IPS DF 19.7 (cell line): ENCODE results near the gene ZBTB17.

Experiments used
- DNase-seq: peaks from one replicate; pipeline ENCODE4 v3.0.0-alpha.2; 2013; ENCODE audit warnings: low read depth, low spot score

Gene ZBTB17

DNA sequence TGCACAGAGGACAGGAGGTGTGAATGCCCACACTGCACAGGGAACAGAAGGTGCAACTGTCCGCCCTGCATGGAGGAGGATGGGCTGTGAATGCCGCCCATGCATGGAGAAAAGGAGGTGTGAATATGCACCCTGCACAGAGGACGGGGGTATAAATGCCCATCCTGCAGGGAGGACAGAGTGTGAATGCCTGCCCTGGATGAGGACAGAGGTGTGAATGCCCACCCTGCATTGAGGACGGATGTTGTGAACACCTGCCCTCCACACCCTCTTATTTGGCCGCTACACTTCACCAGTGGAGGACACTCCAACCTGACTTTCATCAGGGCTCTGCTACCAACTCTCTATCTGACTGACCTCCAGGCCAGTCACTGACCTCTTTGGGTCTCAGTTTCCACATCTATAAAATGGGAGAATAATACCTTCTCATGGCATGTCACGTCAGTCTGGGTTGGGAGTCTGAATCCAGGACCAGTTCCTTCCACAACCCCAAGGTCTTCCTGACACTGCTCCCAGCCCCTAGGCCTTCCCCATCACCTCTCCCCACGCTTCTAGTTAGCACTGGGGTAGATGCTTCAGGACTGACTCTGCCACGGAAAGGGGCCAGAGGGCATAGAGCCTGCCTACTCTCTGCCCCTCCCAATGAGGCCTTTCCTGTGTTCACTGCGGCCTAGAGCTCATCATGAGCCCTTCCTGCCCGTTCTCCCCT is 28.4 kb downstream of the ZBTB17 start:
- no peak for DNase-seq

GRCh38 chr1:15946571-15947381 is 29.1 kb downstream of the ZBTB17 start:
- DNase-seq, result no peak

DNA sequence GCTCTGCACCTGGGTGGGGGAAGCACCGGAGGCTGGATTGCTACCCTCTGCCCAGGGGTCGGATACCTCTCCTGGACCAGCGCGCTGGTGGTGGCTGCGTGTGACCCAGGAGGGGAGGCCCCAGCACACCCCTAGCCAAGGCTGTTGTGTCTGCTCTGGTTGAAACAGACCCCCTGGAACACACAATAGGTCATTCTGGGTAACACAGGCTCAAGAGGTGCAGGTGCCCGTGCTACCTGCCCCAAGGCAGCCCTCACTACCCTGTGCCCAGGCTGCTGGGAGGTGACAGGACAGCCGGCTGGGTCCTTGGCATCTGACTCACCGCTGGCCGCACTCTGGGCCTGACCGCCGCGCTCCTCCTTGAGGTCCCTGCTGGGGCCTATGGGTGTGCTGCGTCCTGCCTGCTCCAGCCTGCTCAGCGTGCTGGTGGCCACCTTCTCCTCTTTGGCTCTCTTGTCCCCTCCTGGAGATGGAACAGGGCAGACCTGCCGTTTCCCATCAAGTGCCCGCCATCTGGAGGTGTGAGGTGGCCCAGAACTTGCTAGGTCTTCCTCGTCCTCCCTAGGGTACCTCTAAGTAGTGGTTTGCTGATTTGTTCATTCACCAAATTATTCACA is 30.0 kb downstream of the ZBTB17 start:
- DNase-seq, result no peak

DNA sequence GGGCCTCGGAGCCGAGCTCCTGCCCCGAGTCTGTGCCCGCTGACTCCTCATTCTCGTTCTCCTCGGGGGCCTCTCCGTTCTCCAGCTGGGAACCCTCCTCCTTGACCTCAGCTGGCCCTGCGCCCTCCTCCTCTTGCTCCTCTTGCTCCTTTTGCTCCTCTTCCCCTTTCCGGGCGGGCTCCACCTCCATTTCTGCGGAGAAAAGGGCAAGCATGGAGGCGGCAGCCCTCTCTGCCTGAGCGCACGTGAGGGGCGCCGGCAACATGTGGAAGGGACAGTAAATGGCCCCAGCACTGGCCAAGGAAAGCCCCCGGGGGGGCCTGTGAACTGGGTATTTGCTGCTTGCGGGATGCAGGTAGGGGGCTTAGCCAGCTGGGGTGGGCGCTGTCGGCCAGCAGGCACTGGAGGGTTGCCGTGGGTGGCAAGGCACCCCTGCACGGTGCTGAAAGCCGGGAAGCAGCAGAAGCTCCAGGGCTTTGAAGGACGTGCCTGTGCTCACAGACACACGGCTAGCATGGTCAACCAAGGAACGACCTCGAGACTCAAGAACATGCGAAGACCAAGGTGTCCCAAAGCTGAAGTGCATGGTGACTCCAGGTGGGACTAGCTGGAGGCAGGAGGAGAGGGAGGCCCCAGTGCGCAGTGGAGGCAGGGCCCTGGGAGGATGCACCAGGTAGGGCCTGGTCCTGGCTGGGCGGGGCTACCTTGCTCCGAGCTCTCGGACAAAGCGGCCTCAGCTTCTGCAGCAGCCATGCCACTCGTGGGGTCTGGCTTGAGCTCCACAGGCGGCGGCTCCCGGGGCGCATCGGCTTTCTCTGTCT is 30.7 kb downstream of the ZBTB17 start:
- DNase-seq, result no peak

DNA sequence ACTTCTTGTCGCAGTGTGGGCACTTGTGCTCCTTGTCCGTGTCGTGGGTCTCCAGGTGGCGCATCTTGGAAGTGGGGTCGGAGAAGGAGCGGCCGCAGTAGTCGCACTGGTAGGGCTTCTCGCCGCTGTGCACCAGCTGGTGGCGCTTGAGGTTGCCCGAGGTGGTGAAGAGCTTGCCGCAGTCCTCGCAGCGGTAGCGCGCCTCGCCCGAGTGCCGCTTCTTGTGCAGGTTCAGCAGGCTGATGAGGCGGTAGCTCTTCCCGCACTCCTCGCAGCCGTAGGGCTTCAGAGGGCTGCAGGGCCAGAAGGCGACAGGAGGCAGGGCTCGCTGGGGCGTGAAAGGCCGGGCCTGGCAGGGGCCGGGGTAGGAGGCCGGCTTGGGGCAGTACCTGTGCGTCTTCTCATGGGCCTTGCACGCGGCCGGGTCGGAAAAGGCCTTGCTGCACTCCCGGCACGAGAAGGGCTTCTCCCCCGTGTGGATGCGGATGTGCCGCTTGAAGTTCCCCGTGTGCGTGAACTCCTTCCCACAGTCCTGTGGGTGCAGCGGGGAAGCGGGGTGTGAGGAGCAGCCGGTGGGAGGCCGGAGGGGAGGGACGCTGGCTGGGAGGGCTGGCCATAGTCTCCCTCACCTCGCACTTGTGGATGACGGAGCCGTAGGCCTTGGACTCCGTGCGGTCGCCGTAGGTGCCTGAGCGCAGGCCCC is 31.4 kb downstream of the ZBTB17 start:
- no peak for DNase-seq

GRCh38 chr1:15943992-15944307 is 32.0 kb downstream of the ZBTB17 start:
- no peak for DNase-seq

- DNase-seq, result no peak
Measured at GRCh38 chr1:15943328-15943991, 32.4 kb downstream of the ZBTB17 start.

GRCh38 chr1:15942661-15943327 is 33.1 kb downstream of the ZBTB17 start:
- DNase-seq, result no peak

GRCh38 chr1:15941899-15942660 is 33.8 kb downstream of the ZBTB17 start:
- no peak for DNase-seq

DNA sequence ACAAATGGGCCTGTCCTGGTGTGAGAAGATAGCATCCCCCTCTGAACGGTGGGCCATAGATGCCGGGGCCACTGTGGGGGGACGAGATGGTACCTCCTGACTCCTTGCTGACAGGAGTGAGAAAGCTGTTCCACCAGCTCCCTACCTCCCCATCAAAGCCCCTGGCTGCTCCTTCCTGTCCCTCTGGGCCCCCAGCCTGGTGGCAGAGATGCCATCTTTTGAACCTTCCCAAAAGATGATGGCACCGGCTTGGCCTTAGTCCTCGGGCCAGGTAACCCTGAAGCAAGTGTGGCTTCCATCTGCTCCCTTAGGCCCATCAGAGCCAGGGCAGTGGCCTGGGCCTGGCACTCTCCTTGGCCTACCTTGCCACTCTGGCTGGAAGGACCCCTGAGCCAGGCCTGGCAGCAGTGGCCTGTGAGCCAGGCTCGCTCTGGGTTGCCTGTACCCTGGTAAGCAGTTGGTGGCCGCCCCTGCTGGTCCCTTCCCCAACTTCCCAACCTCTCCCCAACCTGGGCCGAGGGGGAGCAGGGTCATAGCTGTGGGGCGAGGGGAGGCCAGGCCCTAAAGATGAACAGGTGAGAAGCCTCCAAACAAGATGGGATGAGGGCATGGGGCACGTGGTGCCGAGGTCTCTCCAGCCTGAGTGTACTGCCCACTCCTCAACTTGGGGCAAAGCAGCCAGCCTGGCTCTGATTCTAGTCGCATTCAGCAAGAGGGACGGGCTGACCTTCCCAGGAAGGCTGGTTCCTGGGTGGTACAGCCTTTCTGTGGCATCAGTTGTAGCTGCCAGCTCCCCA is 34.7 kb downstream of the ZBTB17 start:
- no peak for DNase-seq

DNA sequence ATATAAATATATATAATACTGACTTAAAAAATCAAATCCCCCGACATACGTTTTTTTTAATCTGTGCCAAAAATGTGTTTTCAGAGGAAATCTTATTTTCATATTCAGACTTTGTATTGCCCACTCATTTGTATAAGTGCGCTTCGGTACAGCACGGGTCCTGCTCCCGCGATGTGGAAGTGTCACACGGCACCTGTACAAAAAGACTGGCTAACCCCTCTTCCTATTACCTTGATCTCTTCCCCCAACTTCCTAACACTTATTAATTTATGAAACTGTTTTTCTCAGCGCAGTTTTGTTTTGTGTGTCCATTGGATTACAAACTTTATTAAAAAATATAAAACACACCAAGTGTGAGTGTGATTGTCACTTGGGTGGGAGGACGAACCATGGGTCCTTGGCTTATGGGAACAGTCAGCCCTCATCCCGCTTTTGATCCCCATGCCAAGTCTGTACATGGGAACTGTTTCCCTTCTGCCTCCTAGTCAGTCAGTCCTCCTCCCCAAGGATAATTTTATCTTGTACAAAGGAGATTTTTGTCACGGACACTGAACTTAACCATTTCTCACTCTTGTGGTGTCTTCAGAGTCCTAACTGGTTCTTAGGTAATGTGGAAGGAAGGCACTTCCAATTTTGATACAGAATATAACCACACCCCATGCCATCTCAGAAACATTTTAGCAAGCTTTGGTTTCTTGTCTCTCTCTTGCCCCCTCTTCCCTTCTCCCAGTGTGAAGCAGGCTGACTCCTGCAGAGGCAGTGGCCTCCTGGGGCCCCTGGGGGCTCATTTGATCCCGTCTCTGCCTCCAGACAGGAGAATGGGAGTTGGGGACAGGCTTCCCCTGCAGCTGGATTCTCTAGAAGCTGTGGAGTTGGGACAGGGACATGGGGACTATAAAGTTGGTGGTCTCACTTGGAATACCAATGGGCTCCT is 35.5 kb downstream of the ZBTB17 start:
- DNase-seq, result no peak

DNA sequence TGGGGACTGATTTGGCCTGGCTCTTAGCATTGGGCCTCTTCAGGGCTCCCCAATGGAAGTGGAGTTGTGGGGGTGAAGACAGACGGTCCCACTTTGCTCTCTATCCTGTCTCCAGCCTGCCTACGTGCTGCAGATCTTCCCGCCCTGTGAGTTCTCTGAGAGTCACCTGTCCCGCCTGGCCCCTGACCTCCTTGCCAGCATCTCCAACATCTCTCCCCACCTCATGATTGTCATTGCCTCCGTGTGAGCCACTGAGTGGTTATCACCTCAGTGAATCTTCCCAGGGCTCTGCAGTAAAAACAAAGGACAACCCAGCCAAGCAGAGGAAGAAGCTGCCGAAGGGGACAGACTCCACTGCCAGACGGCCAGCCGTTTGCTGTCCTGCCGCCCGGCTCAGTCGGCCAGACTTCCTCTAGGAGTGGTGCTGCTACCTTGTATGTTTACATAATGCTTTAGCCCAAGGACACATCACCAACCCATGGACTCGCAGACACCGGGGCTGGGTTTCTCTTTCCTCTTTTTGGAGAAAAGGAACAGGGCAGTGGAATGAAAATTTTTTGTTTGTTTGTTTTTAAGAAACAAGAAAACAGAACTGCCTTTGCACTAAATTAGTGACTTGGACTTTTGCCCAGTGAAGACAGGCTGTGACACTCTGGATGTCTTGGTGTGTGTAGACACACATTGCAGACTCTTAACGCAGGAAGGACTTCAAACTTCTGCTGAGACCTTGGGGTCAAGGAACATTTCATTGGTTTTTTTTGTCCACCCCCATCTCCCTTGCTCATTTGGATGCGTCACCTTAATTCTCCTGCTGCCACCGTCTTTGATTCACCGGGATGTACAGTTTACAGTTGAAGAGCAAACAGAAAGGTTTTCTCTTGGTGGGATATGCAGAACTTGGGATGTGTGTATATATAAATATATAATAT is 36.5 kb downstream of the ZBTB17 start:
- DNase-seq, result no peak

DNA sequence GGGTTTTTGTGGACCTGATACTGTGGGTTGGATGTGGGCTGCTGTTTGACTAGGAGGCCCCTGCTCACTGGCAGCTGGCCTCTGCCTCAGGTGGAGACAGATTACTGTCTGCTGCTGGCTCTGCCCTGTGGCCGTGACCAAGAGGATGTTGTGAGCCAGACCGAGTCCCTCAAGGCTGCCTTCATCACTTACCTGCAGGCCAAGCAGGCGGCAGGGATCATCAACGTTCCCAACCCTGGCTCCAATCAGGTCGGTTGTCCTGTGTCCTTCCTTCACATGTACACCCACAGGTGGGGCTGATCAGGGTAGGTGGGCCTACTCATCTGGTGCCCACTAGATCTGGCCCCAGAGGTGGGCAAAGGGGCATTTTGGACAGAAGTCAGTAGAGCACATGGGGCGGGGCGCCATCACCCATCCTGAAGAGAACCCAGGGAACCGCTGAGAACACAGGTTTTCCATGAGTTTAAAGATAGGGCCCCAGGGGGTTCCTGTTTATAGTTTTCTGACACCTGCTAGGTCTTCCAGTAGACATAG is 37.2 kb downstream of the ZBTB17 start:
- DNase-seq, result no peak

GRCh38 chr1:15937706-15938168 is 38.2 kb downstream of the ZBTB17 start:
- DNase-seq, result no peak

- DNase-seq, result no peak
Measured at GRCh38 chr1:15937146-15937545, 38.8 kb downstream of the ZBTB17 start.

DNA sequence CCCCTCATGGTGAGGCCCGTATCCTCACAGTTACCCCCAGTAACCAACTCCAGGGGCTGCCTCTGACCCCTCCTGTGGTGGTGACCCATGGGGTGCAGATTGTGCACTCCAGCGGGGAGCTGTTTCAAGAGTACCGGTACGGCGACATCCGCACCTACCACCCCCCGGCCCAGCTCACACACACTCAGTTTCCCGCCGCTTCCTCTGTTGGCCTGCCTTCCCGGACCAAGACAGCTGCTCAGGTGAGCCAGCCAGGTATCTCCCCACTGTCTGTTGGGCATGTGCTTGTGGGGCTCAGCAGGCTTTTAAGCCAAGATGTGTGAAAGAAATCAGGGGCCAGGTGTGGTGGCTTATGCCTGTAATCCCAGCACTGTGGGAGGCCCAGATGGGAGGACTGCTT is 39.9 kb downstream of the ZBTB17 start:
- no peak for DNase-seq
